Thoracic aorta (tissue), 2 donors: ENCODE results near the gene ATP1A2. TPM values are rescaled to one million over a fixed set of nuclear protein-coding genes. Genes with fewer than 3 reads are reported as not detected.

Experiments used
- ATAC-seq: fragments of 150-250 bp; one replicate; pipeline ENCODE4 v1.8.0; 2017; ENCODE audit warnings: low read depth; ENCODE audit not compliant: insufficient number of reproducible peaks, low FRiP score
- DNase-seq: peaks from one replicate; pipeline ENCODE4 v3.0.0-alpha.2; 2020; ENCODE audit warnings: low spot score
- H3K27ac ChIP-seq, 2 donors: fragments of 200-600 bp; sonication (generic); 1 replicate in 1 of 2; 2 replicates in 1 of 2; pipeline ENCODE4 v1.5.1; 2016; ENCODE audit warnings: mild to moderate bottlenecking in 2 of 2, moderate library complexity in 2 of 2
- H3K27me3 ChIP-seq: fragments of 200-600 bp; sonication (generic); replicated peaks from 2 replicates; pipeline ENCODE4 v1.6.0; 2016; ENCODE audit warnings: mild to moderate bottlenecking; ENCODE audit not compliant: insufficient read depth
- H3K36me3 ChIP-seq: fragments of 200-600 bp; sonication (generic); one replicate; pipeline ENCODE4 v1.5.1; 2016
- H3K4me1 ChIP-seq, 2 donors: fragments of 200-600 bp; sonication (generic); 1 replicate in 1 of 2; 2 replicates in 1 of 2; pipeline versions ENCODE4 v1.5.1 to v1.6.0; 2016; ENCODE audit warnings: low read depth in 2 of 2, mild to moderate bottlenecking in 1 of 2; ENCODE audit not compliant: control insufficient read depth in 1 of 2
- H3K4me3 ChIP-seq: fragments of 200-600 bp; sonication (generic); 2 replicates; pipeline ENCODE4 v1.5.1; 2016; ENCODE audit warnings: mild to moderate bottlenecking
- H3K9me3 ChIP-seq: fragments of 200-600 bp; sonication (generic); 2 replicates; pipeline ENCODE4 v1.5.1; 2016
- CTCF ChIP-seq: fragments of 200-600 bp; sonication (generic); IDR thresholded peaks from one replicate; pipeline ENCODE4 v1.5.1; 2019; ENCODE audit warnings: antibody characterized with exemption
- total RNA-seq, 2 donors: library from RNA; depleted of rRNA; stranded (reverse); fragments of >200 nt; gene quantifications; one replicate each; pipeline versions ENCODE4 v1.1.0 to v1.2.3, GENCODE V29; 2016

ATP1A2 gene
- total RNA-seq, 2 donors from 2014 or later, result 86.0 to 146 TPM

DNA sequence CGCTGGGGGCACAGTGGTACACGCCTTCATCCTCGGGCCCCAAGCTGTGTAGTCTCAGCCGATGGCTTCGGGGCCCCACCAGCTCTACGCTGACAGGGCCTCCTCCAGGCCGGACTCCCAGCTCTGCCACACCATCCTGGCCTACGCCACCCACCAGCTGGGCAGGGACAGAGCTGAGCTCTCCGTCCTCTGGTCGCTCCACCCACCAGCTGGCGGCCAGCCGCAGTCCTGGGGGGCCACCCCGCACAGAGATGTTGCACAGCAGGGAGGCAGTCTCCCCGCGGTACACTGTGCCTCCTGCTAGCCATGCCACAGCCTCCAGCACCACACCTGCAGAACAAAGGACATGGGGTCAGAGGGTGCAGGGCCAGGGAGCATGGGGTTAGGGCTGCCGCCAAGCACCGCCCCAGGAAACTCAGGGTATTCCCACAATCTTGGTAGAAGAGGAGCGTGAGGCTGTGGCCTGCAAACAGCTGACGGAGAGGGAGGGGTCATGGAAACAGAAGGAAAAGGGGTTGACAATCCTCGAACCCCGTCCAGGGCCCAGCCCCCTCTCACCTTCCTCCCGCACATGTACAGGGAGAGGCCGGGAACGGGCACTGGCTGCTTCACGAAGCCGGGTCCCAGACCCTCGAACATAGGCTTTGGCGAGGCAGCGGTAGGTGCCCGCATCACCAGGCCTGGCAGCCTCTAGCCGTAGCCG is 23.0 kb upstream of the ATP1A2 start:
- TF ChIP-seq CTCF, result no peak
- peaks cover 31% of the 10 kb centered on the region for H3K36me3 ChIP-seq
- H3K4me1 ChIP-seq, result peaks cover 16 to 31% of the 10 kb centered on the region in 2 donors
- H3K27ac ChIP-seq, result no peak overlapping the region
- ATAC-seq (no peak), DNase-seq (no peak)
- H3K27me3 ChIP-seq, result no peaks in the 10 kb centered on the region
- no peaks in the 10 kb centered on the region for H3K9me3 ChIP-seq
- no peak overlapping the region for H3K4me3 ChIP-seq

DNA sequence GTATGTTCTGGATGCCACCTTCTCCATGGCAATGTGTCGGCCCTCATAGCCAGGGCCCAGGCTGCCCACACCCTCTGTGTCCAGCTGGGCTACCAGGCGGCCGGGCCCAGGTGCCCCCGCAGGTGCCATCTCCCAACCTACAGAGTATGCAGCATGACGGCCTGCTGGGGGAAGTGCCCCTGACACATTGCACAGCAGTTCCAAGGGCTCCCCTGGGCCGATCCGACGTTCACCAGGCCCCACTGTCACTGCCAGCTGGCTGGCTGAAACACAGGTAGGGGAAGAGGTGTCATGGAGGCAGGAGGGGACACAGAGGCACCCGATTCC is 22.5 kb upstream of the ATP1A2 start:
- ATAC-seq, result no peak

GRCh38 chr1:160093624-160094290 is 21.8 kb upstream of the ATP1A2 start:
- Histone ChIP-seq H3K4me1 (peaks cover 17 to 35% of the 10 kb centered on the region in 2 donors), H3K9me3 (no peaks in the 10 kb centered on the region), H3K4me3 (no peak overlapping the region), H3K27me3 (no peaks in the 10 kb centered on the region), H3K27ac (no peak overlapping the region), H3K36me3 (peaks cover 31% of the 10 kb centered on the region)
- DNase-seq (no peak), ATAC-seq (no peak)
- TF ChIP-seq CTCF, result no peak

More for the DNA sequence above, 22.5 kb upstream of the ATP1A2 start:
- H3K27ac ChIP-seq, result no peak overlapping the region
- peaks cover 17 to 35% of the 10 kb centered on the region in 2 donors for H3K4me1 ChIP-seq
- H3K36me3 ChIP-seq, result peaks cover 31% of the 10 kb centered on the region
- no peaks in the 10 kb centered on the region for H3K27me3 ChIP-seq
- no peaks in the 10 kb centered on the region for H3K9me3 ChIP-seq
- no peak for DNase-seq
- H3K4me3 ChIP-seq, result no peak overlapping the region
- no peak for TF ChIP-seq CTCF

- Histone ChIP-seq H3K36me3 (peaks cover 31% of the 10 kb centered on the region), H3K9me3 (no peaks in the 10 kb centered on the region), H3K4me1 (peaks cover 18 to 37% of the 10 kb centered on the region in 2 donors), H3K27me3 (no peaks in the 10 kb centered on the region), H3K27ac (no peak overlapping the region), H3K4me3 (no peak overlapping the region)
- TF ChIP-seq CTCF, result no peak
- ATAC-seq, result no peak
- no peak for DNase-seq
Measured at GRCh38 chr1:160094291-160094625, 21.3 kb upstream of the ATP1A2 start.

DNA sequence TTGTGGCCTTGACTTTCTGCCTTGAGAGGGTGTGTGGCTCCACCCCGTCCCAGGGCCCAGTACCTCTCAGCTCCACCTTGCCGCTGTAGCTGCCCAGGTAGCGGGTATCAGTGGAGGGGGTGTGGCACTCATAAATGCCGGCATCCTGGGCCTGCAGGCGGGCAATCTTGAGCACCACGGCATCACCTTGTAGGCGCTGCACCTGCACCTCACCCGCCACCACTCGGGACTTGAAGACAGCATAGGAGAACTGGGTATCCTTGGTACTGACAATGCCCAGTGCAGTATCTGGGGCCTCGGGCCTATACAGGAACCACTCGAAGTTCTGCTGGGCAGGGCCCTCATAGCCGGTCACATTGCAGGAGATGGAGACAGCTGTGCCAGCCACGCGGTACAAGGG is 20.8 kb upstream of the ATP1A2 start:
- no peak for DNase-seq
- Histone ChIP-seq H3K27me3 (no peaks in the 10 kb centered on the region), H3K4me3 (no peak overlapping the region), H3K4me1 (peaks cover 21 to 43% of the 10 kb centered on the region in 2 donors), H3K27ac (no peak overlapping the region), H3K36me3 (peaks cover 31% of the 10 kb centered on the region), H3K9me3 (no peaks in the 10 kb centered on the region)
- no peak for TF ChIP-seq CTCF
- ATAC-seq, result no peak
